Upper lobe of right lung (tissue), 1 donor: ENCODE measurements around the gene AP3S1. TPM values are rescaled to one million over a fixed set of nuclear protein-coding genes. Genes with fewer than 3 reads are reported as not detected.

Source experiments
- ATAC-seq: fragments of 200-7000 bp; cut with Tn5 transposase; one replicate; pipeline ENCODE4 v1.9.1; 2020; ENCODE audit warnings: mild to moderate bottlenecking, moderate library complexity
- DNase-seq: peaks from one replicate; pipeline ENCODE4 v3.0.0-alpha.2; 2020
- H3K27ac ChIP-seq: fragments of 200-600 bp; one replicate; pipeline ENCODE4 v1.8.0; 2022
- H3K27me3 ChIP-seq: fragments of 200-600 bp; one replicate; pipeline ENCODE4 v1.8.0; 2022; ENCODE audit warnings: mild to moderate bottlenecking
- H3K36me3 ChIP-seq: fragments of 200-600 bp; one replicate; pipeline ENCODE4 v1.8.0; 2022
- H3K4me1 ChIP-seq: fragments of 200-600 bp; one replicate; pipeline ENCODE4 v1.8.0; 2022
- H3K4me3 ChIP-seq: fragments of 200-600 bp; one replicate; pipeline ENCODE4 v1.8.0; 2022; ENCODE audit warnings: mild to moderate bottlenecking
- H3K9me3 ChIP-seq: fragments of 200-600 bp; one replicate; pipeline ENCODE4 v1.8.0; 2022
- CTCF ChIP-seq: fragments of 200-600 bp; IDR thresholded peaks from one replicate; pipeline ENCODE4 v1.8.0; 2022; ENCODE audit warnings: antibody characterized with exemption
- intact Hi-C: fragments of 100-400 bp; cut with DNase I; formaldehyde crosslinking; loops from one replicate; pipeline ENCODE4 v1.11.0; 2022
- total RNA-seq: library from RNA; stranded (reverse); fragmentation: NEBNext Ultra II Directional; extraction: Animal tissue kit (Norgen Biotek cat#: 25700); gene quantifications from one replicate; pipeline ENCODE4 v1.2.1, GENCODE V29; 2021
- donor health status: DM: no; HTN: yes; CAD: no; lungs with severe emphysema.

AP3S1 gene
- total RNA-seq, 1 donor from 2014 or later: 70.4 TPM

GRCh38 chr5:115857626-115858349, 16.1 kb downstream of the AP3S1 start:
- intact Hi-C loops: no loop called here
- Histone ChIP-seq H3K27ac (no peak overlapping the region), H3K4me3 (no peak overlapping the region), H3K9me3 (no peaks in the 10 kb centered on the region), H3K36me3 (no peaks in the 10 kb centered on the region), H3K27me3 (no peaks in the 10 kb centered on the region), H3K4me1 (peaks cover 27% of the 10 kb centered on the region)
- DNase-seq (no peak), ATAC-seq (no peak)
- no peak for TF ChIP-seq CTCF

GRCh38 chr5:115858396-115858795, 16.7 kb downstream of the AP3S1 start:
- no peak for TF ChIP-seq CTCF
- Histone ChIP-seq H3K27ac (no peak overlapping the region), H3K36me3 (no peaks in the 10 kb centered on the region), H3K4me1 (peaks cover 27% of the 10 kb centered on the region), H3K9me3 (no peaks in the 10 kb centered on the region), H3K4me3 (no peak overlapping the region), H3K27me3 (no peaks in the 10 kb centered on the region)
- intact Hi-C loops: no loop called here
- ATAC-seq (no peak), DNase-seq (no peak)

- Histone ChIP-seq H3K36me3 (no peaks in the 10 kb centered on the region), H3K27me3 (no peaks in the 10 kb centered on the region), H3K27ac (no peak overlapping the region), H3K9me3 (no peaks in the 10 kb centered on the region), H3K4me1 (peaks cover 27% of the 10 kb centered on the region), H3K4me3 (no peak overlapping the region)
- no peak for TF ChIP-seq CTCF
- ATAC-seq (no peak), DNase-seq (no peak)
- intact Hi-C loops: no loop called here
Observed at GRCh38 chr5:115859378-115859777, 17.6 kb downstream of the AP3S1 start.

- no peak overlapping the region for H3K4me3 ChIP-seq
- ATAC-seq (no peak), DNase-seq (no peak)
- intact Hi-C loops: no loop called here
- H3K27ac ChIP-seq: no peak overlapping the region
- H3K36me3 ChIP-seq: peaks cover 25% of the 10 kb centered on the region
- H3K27me3 ChIP-seq: no peaks in the 10 kb centered on the region
- peaks cover 4% of the 10 kb centered on the region for H3K4me1 ChIP-seq
- TF ChIP-seq CTCF: no peak
- no peaks in the 10 kb centered on the region for H3K9me3 ChIP-seq
Observed at GRCh38 chr5:115869256-115869795, 27.6 kb downstream of the AP3S1 start.

GRCh38 chr5:115872447-115872846, 30.7 kb downstream of the AP3S1 start:
- no peak overlapping the region for H3K4me3 ChIP-seq
- no peak overlapping the region for H3K27ac ChIP-seq
- intact Hi-C loops: no loop called here
- no peak for TF ChIP-seq CTCF
- H3K4me1 ChIP-seq: peaks cover 4% of the 10 kb centered on the region
- DNase-seq: no peak
- peaks cover 25% of the 10 kb centered on the region for H3K36me3 ChIP-seq
- no peaks in the 10 kb centered on the region for H3K27me3 ChIP-seq
- no peaks in the 10 kb centered on the region for H3K9me3 ChIP-seq
- ATAC-seq: no peak
